HEK293T (cell line): ENCODE measurements around the gene APOL3.
"Not testable (repeated sequence)": the region's sequence is repeated elsewhere in the genome, so short reads cannot be mapped to it uniquely, and the experiment has no call there.

Experiments
- ARNT ChIP-seq: fragments of 450-650 bp; IDR thresholded peaks from 2 replicates; pipeline ENCODE4 v1.6.1; 2017; ENCODE audit warnings: mild to moderate bottlenecking
- BHLHE40 ChIP-seq: fragments of 450-650 bp; IDR thresholded peaks from 2 replicates; pipeline ENCODE4 v1.6.1; 2016; ENCODE audit warnings: mild to moderate bottlenecking, moderate library complexity, borderline replicate concordance
- NFRKB ChIP-seq: fragments of 450-650 bp; IDR thresholded peaks from 2 replicates; pipeline ENCODE4 v1.6.1; 2016; ENCODE audit warnings: mild to moderate bottlenecking, moderate library complexity

DNA sequence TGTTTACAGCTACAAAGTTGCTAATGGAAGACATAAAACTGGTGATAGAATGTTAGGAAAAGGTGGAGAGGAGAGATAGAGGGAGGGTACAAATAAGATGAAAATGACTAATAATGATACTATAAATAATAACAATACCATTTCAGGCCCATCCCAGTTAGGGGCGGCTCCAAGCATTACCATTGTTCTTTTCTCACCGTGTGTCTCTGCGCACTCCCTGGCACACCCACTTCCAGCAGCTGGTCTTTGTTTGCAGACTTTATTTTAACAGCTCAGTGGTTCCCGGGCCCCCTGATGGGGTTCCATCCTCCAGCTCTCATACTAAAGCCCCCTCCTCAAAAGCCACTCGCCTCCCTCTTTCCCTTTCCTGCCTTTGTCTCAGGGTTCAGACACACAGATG is 40.5 kb upstream of the APOL3 start:
- TF ChIP-seq NFRKB, ARNT, BHLHE40: not testable (repeated sequence)
